NOMO-1 (cell line): Measurements from ENCODE around the gene ITPRID1.
"Not testable (repeated sequence)": the region's sequence is repeated elsewhere in the genome, so short reads cannot be mapped to it uniquely, and the experiment has no call there.

Experiments
- DNase-seq, 2 experiments: peaks; one replicate each; lab custom pipeline; 2025; ENCODE audit not compliant: unreplicated experiment in 2 of 2; lab: John Stamatoyannopoulos, UW

Gene ITPRID1

DNA sequence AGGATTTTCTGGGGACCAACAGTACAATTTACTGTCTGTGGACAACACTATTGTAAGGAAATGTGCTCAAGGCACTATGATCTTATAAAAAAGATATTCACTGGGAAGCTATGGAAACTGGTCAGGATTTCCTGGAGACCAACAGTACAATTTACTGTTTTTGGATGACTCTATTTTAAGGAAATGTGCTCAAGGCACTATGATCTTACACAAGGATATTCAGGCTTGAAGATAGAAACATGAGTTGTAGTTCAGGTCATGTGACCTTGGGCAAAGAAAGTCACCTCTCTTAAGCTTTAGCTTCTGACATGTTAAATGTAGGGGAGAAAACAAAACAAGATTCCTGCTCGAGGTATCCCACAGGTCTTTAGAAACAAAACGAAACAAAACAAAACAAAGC is 1.7 kb upstream of the ITPRID1 start:
- no peak for DNase-seq

DNA sequence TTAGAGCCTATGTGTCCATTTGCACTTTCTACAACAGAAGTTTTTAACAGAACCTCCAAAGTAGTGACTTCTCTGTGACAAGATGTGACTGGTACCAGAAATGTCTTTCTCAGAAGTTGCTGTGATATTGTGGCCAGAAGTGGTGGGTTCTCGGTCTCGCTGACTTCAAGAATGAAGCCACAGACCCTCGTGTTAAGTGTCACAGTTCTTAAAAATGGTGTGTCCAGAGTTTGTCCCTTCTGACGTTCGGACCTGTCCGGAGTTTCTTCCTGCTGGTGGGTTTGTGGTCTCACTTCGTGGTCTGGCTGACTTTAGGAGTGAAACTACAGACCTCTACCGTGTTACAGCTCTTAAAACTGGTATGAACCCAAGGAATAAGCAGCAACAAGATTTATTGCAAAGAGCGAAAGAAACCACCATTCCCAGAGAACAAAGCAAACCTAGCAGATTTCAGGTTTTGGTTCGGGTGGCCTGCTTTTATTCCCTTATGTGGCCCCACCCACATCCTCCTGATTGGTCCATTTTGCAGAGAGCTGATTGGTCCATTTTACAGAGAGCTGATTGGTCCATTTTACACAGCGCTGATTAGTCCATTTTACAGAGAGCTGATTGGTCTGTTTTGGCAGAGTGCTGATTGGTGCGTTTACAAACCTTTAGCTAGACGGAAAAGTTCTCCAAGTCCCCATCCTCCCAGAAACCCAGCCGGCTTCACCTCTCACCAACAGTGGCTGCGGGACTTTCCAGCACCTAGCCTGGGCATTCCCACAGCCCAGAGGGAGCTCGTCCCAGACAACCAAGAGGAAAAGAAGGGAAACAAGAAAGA is 3.0 kb downstream of the ITPRID1 start:
- DNase-seq: no peak

- no peak for DNase-seq
Observed at GRCh38 chr7:31517513-31517912, 3.6 kb downstream of the ITPRID1 start.

- no peak for DNase-seq
Observed at GRCh38 chr7:31518766-31519165, 4.9 kb downstream of the ITPRID1 start.

- DNase-seq: no peak
Observed at GRCh38 chr7:31521336-31522010, 7.6 kb downstream of the ITPRID1 start.

GRCh38 chr7:31526864-31527263 is 13.0 kb downstream of the ITPRID1 start:
- DNase-seq: no peak

GRCh38 chr7:31529103-31529502 is 15.2 kb downstream of the ITPRID1 start:
- no peak for DNase-seq

DNA sequence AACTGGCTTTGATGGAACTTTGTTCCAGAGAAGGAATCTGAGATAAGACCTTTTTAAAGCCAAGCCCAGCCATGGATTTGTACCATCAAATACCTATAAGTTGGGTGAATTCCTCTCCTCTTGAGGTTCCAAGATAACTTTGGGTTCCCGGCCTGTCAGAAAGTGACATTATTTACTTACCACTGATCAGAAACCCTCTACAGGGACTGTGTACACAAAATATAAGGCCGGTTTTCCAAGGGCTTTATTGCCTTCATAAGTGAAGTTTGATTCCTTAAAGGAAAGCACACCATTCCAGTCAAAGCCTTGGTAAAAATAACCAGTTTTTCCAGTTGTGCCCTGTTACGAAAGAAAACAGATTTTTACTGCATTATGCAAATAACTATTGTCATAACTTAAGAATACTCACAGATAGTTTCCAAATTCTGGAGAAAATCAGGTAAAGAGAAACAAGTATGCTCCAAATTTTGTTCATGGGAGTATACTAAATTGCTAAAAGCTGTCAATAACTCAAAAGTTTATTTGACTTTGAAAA is 26.8 kb downstream of the ITPRID1 start:
- DNase-seq: not testable (repeated sequence)

GRCh38 chr7:31545549-31545948 is 31.7 kb downstream of the ITPRID1 start:
- no peak for DNase-seq

DNA sequence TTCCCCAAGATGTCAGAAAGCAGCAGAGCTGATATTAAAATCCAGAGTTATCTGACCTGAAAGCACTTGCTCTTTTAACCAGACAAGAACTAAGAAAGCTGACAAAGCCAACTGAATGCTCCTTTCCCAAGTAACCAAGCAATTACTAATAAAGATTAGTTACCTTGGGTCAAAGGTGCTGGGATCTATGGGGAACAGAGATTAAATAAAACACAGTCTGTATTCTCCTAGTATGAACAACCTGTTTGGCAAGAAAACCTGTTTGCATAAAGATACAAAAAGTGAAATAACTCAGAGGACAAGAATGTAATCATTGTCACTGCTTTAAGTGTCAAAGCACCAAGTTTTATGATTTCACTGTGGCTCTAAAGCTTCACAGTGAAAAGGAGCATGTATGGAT is 35.7 kb downstream of the ITPRID1 start:
- DNase-seq: no peak

GRCh38 chr7:31550432-31550831 is 36.5 kb downstream of the ITPRID1 start:
- no peak for DNase-seq

- no peak for DNase-seq
Observed at GRCh38 chr7:31553661-31554081, 39.8 kb downstream of the ITPRID1 start.

- DNase-seq: no peak
Observed at GRCh38 chr7:31562002-31562401, 48.1 kb downstream of the ITPRID1 start.

GRCh38 chr7:31563522-31563921 is 49.6 kb downstream of the ITPRID1 start:
- DNase-seq: no peak

DNA sequence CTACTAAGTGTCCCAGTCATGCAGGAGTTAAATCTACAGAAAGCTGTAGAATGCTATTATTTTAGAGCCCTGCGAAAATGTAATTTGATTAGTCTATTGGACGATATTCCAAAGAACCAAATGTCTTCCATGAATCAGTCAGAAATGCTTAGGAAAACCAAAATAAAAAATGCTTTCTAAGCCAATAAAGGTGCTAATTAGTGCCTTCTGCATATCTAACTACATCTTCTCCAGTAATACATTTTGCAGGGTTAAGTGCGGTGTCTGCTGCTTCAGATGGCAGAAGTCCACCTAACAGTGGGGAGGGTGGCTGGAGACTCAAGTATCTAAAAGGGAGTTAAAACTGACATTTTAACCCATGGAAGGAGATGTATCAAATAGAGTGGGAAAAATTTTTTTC is 50.1 kb downstream of the ITPRID1 start:
- no peak for DNase-seq

GRCh38 chr7:31564661-31565060 is 50.8 kb downstream of the ITPRID1 start:
- no peak for DNase-seq

DNA sequence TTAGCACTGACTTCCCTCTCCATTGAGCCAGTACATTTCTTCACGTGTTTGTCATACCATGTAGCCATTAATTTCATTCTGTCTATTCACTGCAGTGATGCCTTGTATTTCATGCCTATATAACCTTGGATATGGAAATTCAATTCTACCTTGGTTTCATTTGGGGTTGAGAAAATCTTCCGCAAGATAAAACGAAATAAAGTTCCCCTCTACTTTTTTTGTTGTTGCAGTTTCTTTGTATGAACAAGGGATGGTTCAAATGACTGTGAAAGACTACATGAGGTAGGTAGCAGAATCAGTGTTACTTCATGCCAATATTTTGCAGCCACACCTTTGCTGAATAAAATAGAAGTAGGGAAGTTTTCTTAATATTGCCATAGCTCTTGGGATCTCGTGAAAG is 55.6 kb downstream of the ITPRID1 start:
- DNase-seq: no peak

DNA sequence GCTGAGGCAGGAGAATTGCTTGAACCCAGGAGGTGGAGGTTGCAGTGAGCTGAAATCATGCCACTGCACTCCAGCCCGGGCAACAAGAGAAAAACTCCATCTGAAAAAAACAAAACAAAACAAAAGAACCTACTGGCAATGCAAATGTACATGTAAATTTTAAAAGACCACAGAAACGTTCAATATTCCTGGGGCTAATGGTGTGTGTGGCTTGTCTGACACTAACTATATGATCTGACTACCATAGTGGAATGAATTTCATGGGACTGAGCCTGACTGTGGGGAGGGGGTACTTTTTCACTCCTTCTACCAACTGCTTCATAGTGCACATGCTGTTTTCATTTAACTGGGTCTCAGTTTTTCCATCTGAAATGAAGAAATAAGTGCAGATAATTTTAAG is 69.6 kb downstream of the ITPRID1 start:
- no peak for DNase-seq

- no peak for DNase-seq
Observed at GRCh38 chr7:31583942-31584341, 70.1 kb downstream of the ITPRID1 start.

- no peak for DNase-seq
Observed at GRCh38 chr7:31595390-31595789, 81.5 kb downstream of the ITPRID1 start.

GRCh38 chr7:31602041-31602625 is 88.2 kb downstream of the ITPRID1 start:
- DNase-seq: no peak

- no peak for DNase-seq
Observed at GRCh38 chr7:31603046-31603445, 89.2 kb downstream of the ITPRID1 start.
